H9 (cell line): ENCODE measurements around the gene KIAA0513. TPM values are rescaled to one million over a fixed set of nuclear protein-coding genes. Genes with fewer than 3 reads are reported as not detected.

Source experiments
- DNase-seq: peaks from one replicate; pipeline ENCODE4 v3.0.0-alpha.2; 2017
- H2AFZ ChIP-seq: one replicate; pipeline ENCODE4 v1.6.1; 2013; ENCODE audit warnings: mild to moderate bottlenecking, low read length, control low read depth, moderate library complexity
- H2AK5ac ChIP-seq: 2 replicates; pipeline ENCODE4 v1.6.1; 2013; ENCODE audit warnings: low read length, control low read depth, mixed read lengths; ENCODE audit not compliant: insufficient read length
- H2BK120ac ChIP-seq: one replicate; pipeline ENCODE4 v1.6.1; 2013; ENCODE audit warnings: low read depth, mild to moderate bottlenecking, low read length, control low read depth, inconsistent platforms; ENCODE audit not compliant: poor library complexity, severe bottlenecking
- H2BK12ac ChIP-seq: 2 replicates; pipeline ENCODE4 v1.6.1; 2013; ENCODE audit warnings: low read length, control low read depth, mixed read lengths, low read depth; ENCODE audit not compliant: insufficient read length
- H2BK15ac ChIP-seq: 2 replicates; pipeline ENCODE4 v1.6.1; 2013; ENCODE audit warnings: low read depth, low read length, control low read depth
- H2BK20ac ChIP-seq: one replicate; pipeline ENCODE4 v1.6.1; 2013; ENCODE audit warnings: low read depth, mild to moderate bottlenecking, low read length, control low read depth, inconsistent platforms; ENCODE audit not compliant: poor library complexity, severe bottlenecking
- H2BK5ac ChIP-seq: 2 replicates; pipeline ENCODE4 v1.6.1; 2013; ENCODE audit warnings: low read length, control low read depth, mixed read lengths; ENCODE audit not compliant: insufficient read length
- H3K14ac ChIP-seq: 2 replicates; pipeline ENCODE4 v1.6.1; 2013; ENCODE audit warnings: low read length, control low read depth; ENCODE audit not compliant: insufficient read depth
- H3K18ac ChIP-seq: 2 replicates; pipeline ENCODE4 v1.6.1; 2013; ENCODE audit warnings: low read depth, mild to moderate bottlenecking, mixed read lengths, low read length, control low read depth; ENCODE audit not compliant: insufficient read length
- H3K23ac ChIP-seq: 2 replicates; pipeline ENCODE4 v1.6.1; 2013; ENCODE audit warnings: low read length, control low read depth, mixed read lengths, low read depth; ENCODE audit not compliant: insufficient read length
- H3K23me2 ChIP-seq: 2 replicates; pipeline ENCODE4 v1.6.1; 2013; ENCODE audit warnings: low read depth, mild to moderate bottlenecking, mixed read lengths, low read length, control low read depth; ENCODE audit not compliant: insufficient read length, poor library complexity, severe bottlenecking
- H3K27ac ChIP-seq: 2 replicates; pipeline ENCODE4 v1.5.1; 2013; ENCODE audit warnings: low read length, control low read depth, mixed read lengths, low read depth; ENCODE audit not compliant: insufficient read length
- H3K27me3 ChIP-seq: 2 replicates; pipeline ENCODE4 v1.6.1; 2013; ENCODE audit warnings: low read length, control low read depth, inconsistent platforms; ENCODE audit not compliant: insufficient read depth
- H3K4ac ChIP-seq: 2 replicates; pipeline ENCODE4 v1.6.1; 2013; ENCODE audit warnings: low read depth, mild to moderate bottlenecking, control low read depth, inconsistent platforms, low read length, moderate library complexity
- H3K4me1 ChIP-seq: 2 replicates; pipeline ENCODE4 v1.6.1; 2013; ENCODE audit warnings: low read length, control low read depth, inconsistent platforms; ENCODE audit not compliant: insufficient read depth
- H3K4me2 ChIP-seq: 2 replicates; pipeline ENCODE4 v1.6.1; 2013; ENCODE audit warnings: low read length, control low read depth, mixed read lengths; ENCODE audit not compliant: insufficient read length, insufficient read depth
- H3K56ac ChIP-seq: 2 replicates; pipeline ENCODE4 v1.6.1; 2013; ENCODE audit warnings: low read depth, mild to moderate bottlenecking, mixed read lengths, low read length, control low read depth; ENCODE audit not compliant: insufficient read length
- H3K79me1 ChIP-seq: 2 replicates; pipeline ENCODE4 v1.6.1; 2013; ENCODE audit warnings: low read depth, mild to moderate bottlenecking, moderate library complexity, low read length, control low read depth, inconsistent platforms; ENCODE audit not compliant: insufficient read depth, poor library complexity, severe bottlenecking
- H3K79me2 ChIP-seq: 2 replicates; pipeline ENCODE4 v1.6.1; 2013; ENCODE audit warnings: low read length, control low read depth, inconsistent platforms; ENCODE audit not compliant: insufficient read depth
- H3K9ac ChIP-seq: 2 replicates; pipeline ENCODE4 v1.6.1; 2013; ENCODE audit warnings: low read length, control low read depth, mixed read lengths; ENCODE audit not compliant: insufficient read length; ENCODE audit errors: extremely low read depth
- H3K9me3 ChIP-seq: one replicate; pipeline ENCODE4 v1.6.1; 2013; ENCODE audit warnings: low read depth, low read length, inconsistent platforms; ENCODE audit not compliant: control insufficient read depth
- H3T11ph ChIP-seq: one replicate; pipeline ENCODE4 v1.6.1; 2013; ENCODE audit warnings: mild to moderate bottlenecking, low read length, control low read depth, inconsistent platforms
- H4K20me1 ChIP-seq: one replicate; pipeline ENCODE4 v1.6.1; 2013; ENCODE audit not compliant: control insufficient read depth, insufficient read length, insufficient read depth
- H4K5ac ChIP-seq: 2 replicates; pipeline ENCODE4 v1.6.1; 2013; ENCODE audit warnings: low read depth, mild to moderate bottlenecking, mixed read lengths, low read length, control low read depth; ENCODE audit not compliant: insufficient read length
- H4K8ac ChIP-seq: replicated peaks from 2 replicates; pipeline ENCODE4 v1.6.1; 2013; ENCODE audit warnings: low read length, control low read depth, mixed read lengths, low read depth; ENCODE audit not compliant: insufficient read length
- H4K91ac ChIP-seq: 2 replicates; pipeline ENCODE4 v1.6.1; 2013; ENCODE audit warnings: low read depth, mild to moderate bottlenecking, moderate library complexity, mixed read lengths, low read length, control low read depth; ENCODE audit not compliant: insufficient read length
- H3K27ac Mint-ChIP-seq, 3 experiments: 2 replicates in 2 of 3; 3 replicates in 1 of 3; pipeline ENCODE4 v1.8.0; 2020 to 2021; ENCODE audit warnings: mixed read lengths in 3 of 3, mild to moderate bottlenecking in 1 of 3, moderate library complexity in 1 of 3
- H3K27me3 Mint-ChIP-seq: 2 replicates; pipeline ENCODE4 v1.8.0; 2021; ENCODE audit warnings: low read depth, mild to moderate bottlenecking, moderate library complexity, mixed read lengths
- H3K36me3 Mint-ChIP-seq, 3 experiments: 2 replicates in 2 of 3; 3 replicates in 1 of 3; pipeline ENCODE4 v1.8.0; 2020 to 2021; ENCODE audit warnings: low read depth in 3 of 3, mixed read lengths in 3 of 3; ENCODE audit not compliant: insufficient read depth in 1 of 3
- H3K4me1 Mint-ChIP-seq, 2 experiments: 2 replicates each; pipeline ENCODE4 v1.8.0; 2020; ENCODE audit warnings: mixed read lengths in 2 of 2
- H3K4me3 Mint-ChIP-seq, 2 experiments: 2 replicates in 1 of 2; 3 replicates in 1 of 2; pipeline ENCODE4 v1.8.0; 2020 to 2021; ENCODE audit warnings: mild to moderate bottlenecking in 2 of 2, mixed read lengths in 2 of 2, moderate library complexity in 1 of 2
- H3K9me3 Mint-ChIP-seq, 2 experiments: 2 replicates in 1 of 2; 3 replicates in 1 of 2; pipeline ENCODE4 v1.8.0; 2020; ENCODE audit warnings: mild to moderate bottlenecking in 2 of 2, mixed read lengths in 2 of 2, moderate library complexity in 1 of 2
- WGBS: extraction: QIAGEN DNeasy Blood & Tissue Kit; methylation state at CpG from one replicate; pipeline ENCODE4 v1.1.7; 2013; ENCODE audit warnings: missing lambda C conversion rate, low lambda C conversion rate, mixed read lengths; ENCODE audit not compliant: insufficient read length; ENCODE audit errors: extremely low coverage; 5-methylcytosine and 5-hydroxymethylcytosine counted together
- total RNA-seq: library from RNA; stranded (reverse); gene quantifications from 2 replicates; pipeline ENCODE4 v1.2.1, GENCODE V29; 2021
- TF ChIP-seq, protein P1 (sequence below): fragments of 200-600 bp; sonication (generic); conservative IDR thresholded peaks from 3 replicates; pipeline ENCODE4 v1.8.0; 2021; ENCODE audit warnings: antibody characterized with exemption, mild to moderate bottlenecking

The KIAA0513 gene
- total RNA-seq, 1 experiment from 2014 or later, result 4.7 TPM

DNA sequence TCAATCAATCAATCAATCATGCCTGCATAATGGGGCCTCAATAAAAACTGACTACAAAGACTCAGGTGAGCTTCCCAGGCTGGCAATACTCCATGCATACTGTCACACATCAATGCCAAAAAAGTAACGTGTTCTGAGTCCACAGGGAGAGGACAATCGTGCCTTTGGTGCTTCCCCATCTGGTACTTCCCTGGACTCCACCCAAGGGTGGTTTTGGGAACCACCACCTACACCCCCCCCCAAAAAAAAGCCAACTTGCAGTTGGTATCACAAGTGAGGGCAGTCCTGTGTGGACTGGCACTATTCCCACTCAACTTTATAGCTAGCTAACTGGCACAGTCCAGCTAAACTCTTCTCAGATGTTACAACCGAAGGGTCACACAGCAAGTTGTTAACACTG is 19.3 kb upstream of the KIAA0513 start:
- H4K8ac ChIP-seq, result no peak overlapping the region
- no peak overlapping the region for H2BK12ac ChIP-seq
- H2BK120ac ChIP-seq, result no peak overlapping the region
- no peak overlapping the region for H3K27ac ChIP-seq
- H3K4me2 ChIP-seq, result no peak overlapping the region
- peaks cover 7% of the 10 kb centered on the region for H3K23me2 ChIP-seq
- H2AK5ac ChIP-seq, result no peak overlapping the region
- no peak overlapping the region for H4K91ac ChIP-seq
- Mint-ChIP-seq H3K27me3 (no peaks in the 10 kb centered on the region; the same call in none of the 2 replicates), H3K4me1 (peaks cover 29 to 34% of the 10 kb centered on the region in 2 experiments), H3K36me3 (peaks cover 0 to 2% (median 0%) of the 10 kb centered on the region in 3 experiments; a peak in 2 of 7 replicates), H3K27ac (no peak overlapping the region; a peak in 1 of 7 replicates), H3K9me3 (no peaks in the 10 kb centered on the region), H3K4me3 (no peak overlapping the region)
- TF ChIP-seq, protein P1, sequence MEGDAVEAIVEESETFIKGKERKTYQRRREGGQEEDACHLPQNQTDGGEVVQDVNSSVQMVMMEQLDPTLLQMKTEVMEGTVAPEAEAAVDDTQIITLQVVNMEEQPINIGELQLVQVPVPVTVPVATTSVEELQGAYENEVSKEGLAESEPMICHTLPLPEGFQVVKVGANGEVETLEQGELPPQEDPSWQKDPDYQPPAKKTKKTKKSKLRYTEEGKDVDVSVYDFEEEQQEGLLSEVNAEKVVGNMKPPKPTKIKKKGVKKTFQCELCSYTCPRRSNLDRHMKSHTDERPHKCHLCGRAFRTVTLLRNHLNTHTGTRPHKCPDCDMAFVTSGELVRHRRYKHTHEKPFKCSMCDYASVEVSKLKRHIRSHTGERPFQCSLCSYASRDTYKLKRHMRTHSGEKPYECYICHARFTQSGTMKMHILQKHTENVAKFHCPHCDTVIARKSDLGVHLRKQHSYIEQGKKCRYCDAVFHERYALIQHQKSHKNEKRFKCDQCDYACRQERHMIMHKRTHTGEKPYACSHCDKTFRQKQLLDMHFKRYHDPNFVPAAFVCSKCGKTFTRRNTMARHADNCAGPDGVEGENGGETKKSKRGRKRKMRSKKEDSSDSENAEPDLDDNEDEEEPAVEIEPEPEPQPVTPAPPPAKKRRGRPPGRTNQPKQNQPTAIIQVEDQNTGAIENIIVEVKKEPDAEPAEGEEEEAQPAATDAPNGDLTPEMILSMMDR, result no peak
- H3K56ac ChIP-seq, result no peak overlapping the region
- DNase-seq, result no peak
- H4K20me1 ChIP-seq, result no peaks in the 10 kb centered on the region
- no peak overlapping the region for H4K5ac ChIP-seq
- H3K79me2 ChIP-seq, result peaks cover 25% of the 10 kb centered on the region; the same call in 1 of the 2 replicates
- H3K9me3 ChIP-seq, result no peaks in the 10 kb centered on the region
- H2BK20ac ChIP-seq, result no peak overlapping the region
- no CpG with 5 or more reads among the region's 3 CpGs for WGBS
- H2BK5ac ChIP-seq, result no peak overlapping the region
- H3K9ac ChIP-seq, result no peak overlapping the region
- no peaks in the 10 kb centered on the region for H3K27me3 ChIP-seq
- no peak overlapping the region for H2AFZ ChIP-seq
- no peak overlapping the region for H3K14ac ChIP-seq
- no peak overlapping the region for H3K23ac ChIP-seq
- H3T11ph ChIP-seq, result no peak overlapping the region
- H3K18ac ChIP-seq, result no peak overlapping the region
- H2BK15ac ChIP-seq, result no peak overlapping the region
- H3K4ac ChIP-seq, result no peak overlapping the region
- H3K79me1 ChIP-seq, result peaks cover 10% of the 10 kb centered on the region
- H3K4me1 ChIP-seq, result peaks cover 3% of the 10 kb centered on the region; the same call in 1 of the 2 replicates
